DND-41 (cell line): ENCODE data around the gene ATP1A3.

Experiments used
- ATAC-seq: fragments of 200-7000 bp; cut with Tn5 transposase; 3 replicates; pipeline ENCODE4 v1.9.1; 2021; ENCODE audit warnings: low read depth; ENCODE audit not compliant: insufficient read depth
- DNase-seq: peaks from one replicate; pipeline ENCODE4 v3.0.0-alpha.2; 2020
- H2AFZ ChIP-seq: 2 replicates; pipeline ENCODE4 v1.6.0; 2012; ENCODE audit warnings: low read depth, low read length
- H3K27ac ChIP-seq: 2 replicates; pipeline ENCODE4 v1.5.1; 2012; ENCODE audit warnings: low read length, inconsistent platforms
- H3K27me3 ChIP-seq: fragments of 200-600 bp; sonication (generic); 2 replicates; pipeline ENCODE4 v1.6.0; 2012; ENCODE audit warnings: low read length, mild to moderate bottlenecking, inconsistent platforms; ENCODE audit not compliant: insufficient read depth, poor library complexity
- H3K36me3 ChIP-seq: 2 replicates; pipeline ENCODE4 v1.5.1; 2012; ENCODE audit warnings: low read length, inconsistent platforms; ENCODE audit not compliant: insufficient read depth
- H3K4me1 ChIP-seq: 2 replicates; pipeline ENCODE4 v1.5.1; 2012; ENCODE audit warnings: mild to moderate bottlenecking, low read length; ENCODE audit not compliant: insufficient read depth
- H3K4me2 ChIP-seq: 2 replicates; pipeline ENCODE4 v1.6.0; 2012; ENCODE audit warnings: mild to moderate bottlenecking, moderate library complexity, low read length, inconsistent platforms; ENCODE audit not compliant: insufficient read depth
- H3K4me3 ChIP-seq, 2 experiments: fragments of 200-600 bp in 1 of 2; shearing (Covaris generic) in 1 of 2; 2 replicates each; pipeline ENCODE4 v1.5.1; 2012 to 2016; ENCODE audit warnings: inconsistent platforms in 2 of 2, low read length in 2 of 2, mild to moderate bottlenecking in 2 of 2, low read depth in 1 of 2, moderate library complexity in 1 of 2
- H3K79me2 ChIP-seq: 2 replicates; pipeline ENCODE4 v1.6.0; 2012; ENCODE audit warnings: low read length, inconsistent platforms; ENCODE audit not compliant: insufficient read depth
- H3K9ac ChIP-seq: 2 replicates; pipeline ENCODE4 v1.6.0; 2012; ENCODE audit warnings: low read depth, mild to moderate bottlenecking, inconsistent platforms, low read length, moderate library complexity
- H3K9me3 ChIP-seq: 2 replicates; pipeline ENCODE4 v1.5.1; 2012; ENCODE audit warnings: low read length, moderate library complexity, mild to moderate bottlenecking, inconsistent platforms; ENCODE audit not compliant: insufficient read depth, severe bottlenecking
- H4K20me1 ChIP-seq: 2 replicates; pipeline ENCODE4 v1.6.0; 2012; ENCODE audit warnings: low read length; ENCODE audit not compliant: insufficient read depth
- CTCF ChIP-seq: IDR thresholded peaks from 2 replicates; pipeline ENCODE4 v1.5.1; 2012; ENCODE audit warnings: borderline replicate concordance, low read length, moderate library complexity, mild to moderate bottlenecking; ENCODE audit not compliant: poor library complexity, severe bottlenecking; ENCODE audit errors: extremely low read depth
- EZH2 ChIP-seq: IDR thresholded peaks from 3 replicates; pipeline ENCODE4 v1.6.1; 2012; ENCODE audit warnings: borderline replicate concordance, low read depth, mild to moderate bottlenecking, moderate library complexity, low read length, inconsistent platforms; ENCODE audit not compliant: severe bottlenecking

Gene ATP1A3

GRCh38 chr19:41974652-41975051, 19.4 kb downstream of the ATP1A3 start:
- H2AFZ ChIP-seq, result no peak overlapping the region

GRCh38 chr19:41971363-41971762, 22.7 kb downstream of the ATP1A3 start:
- Histone ChIP-seq H4K20me1 (no peaks in the 10 kb centered on the region), H3K9ac (no peak overlapping the region), H3K79me2 (no peaks in the 10 kb centered on the region), H3K27ac (no peak overlapping the region), H3K36me3 (peaks cover 81% of the 10 kb centered on the region), H3K4me3 (no peak overlapping the region), H3K4me1 (no peaks in the 10 kb centered on the region), H3K9me3 (no peaks in the 10 kb centered on the region), H3K4me2 (no peak overlapping the region), H2AFZ (no peak overlapping the region), H3K27me3 (no peaks in the 10 kb centered on the region)
- DNase-seq, result no peak
- TF ChIP-seq EZH2, result no peak
- no peak for TF ChIP-seq CTCF
- no peak for ATAC-seq

More at GRCh38 chr19:41974652-41975051, 19.4 kb downstream of the ATP1A3 start:
- Histone ChIP-seq H3K79me2 (no peaks in the 10 kb centered on the region), H3K36me3 (peaks cover 77% of the 10 kb centered on the region), H3K4me1 (no peaks in the 10 kb centered on the region), H3K4me2 (no peak overlapping the region), H3K27ac (no peak overlapping the region), H3K27me3 (no peaks in the 10 kb centered on the region), H3K9ac (no peak overlapping the region), H4K20me1 (no peaks in the 10 kb centered on the region), H3K9me3 (no peaks in the 10 kb centered on the region), H3K4me3 (no peak overlapping the region)
- TF ChIP-seq EZH2 (no peak), CTCF (no peak)
- ATAC-seq (no peak), DNase-seq (no peak)

- Histone ChIP-seq H3K36me3 (peaks cover 75% of the 10 kb centered on the region), H3K9ac (no peak overlapping the region), H3K4me1 (no peaks in the 10 kb centered on the region), H3K79me2 (no peaks in the 10 kb centered on the region), H2AFZ (no peak overlapping the region), H3K9me3 (no peaks in the 10 kb centered on the region), H4K20me1 (no peaks in the 10 kb centered on the region), H3K4me3 (no peak overlapping the region), H3K27me3 (no peaks in the 10 kb centered on the region), H3K4me2 (no peak overlapping the region), H3K27ac (no peak overlapping the region)
- TF ChIP-seq EZH2 (no peak), CTCF (no peak)
- no peak for ATAC-seq
- no peak for DNase-seq
These were observed 24.1 kb downstream of the ATP1A3 start for GRCh38 chr19:41969772-41970458.
